BJ (cell line): Measurements from ENCODE around the gene ZDHHC14. TPM values are rescaled to one million over a fixed set of nuclear protein-coding genes. Genes with fewer than 3 reads are reported as not detected.

Source experiments
- CTCF ChIA-PET: fragments of 350-600 bp; formaldehyde crosslinking; extraction: SDS; loops from one replicate; lab custom pipeline; 2021; ENCODE audit warnings: antibody characterized with exemption, inconsistent platforms; lab: Yijun Ruan, JAX
- POLR2A ChIA-PET: fragments of 300-600 bp; sonication (Branson Sonifier 250); formaldehyde crosslinking; extraction: SDS; loops from one replicate; lab custom pipeline; 2021; ENCODE audit warnings: antibody characterized with exemption; lab: Charles Lee
- DNase-seq: peaks from one replicate; pipeline ENCODE4 v3.0.0-alpha.2; 2011; ENCODE audit warnings: low read depth
- H3K27me3 ChIP-seq: 2 replicates; pipeline ENCODE4 v1.6.0; 2011; ENCODE audit warnings: low read length; ENCODE audit not compliant: control insufficient read depth, insufficient read depth
- H3K36me3 ChIP-seq: 2 replicates; pipeline ENCODE4 v1.5.1; 2011; ENCODE audit warnings: low read length; ENCODE audit not compliant: control insufficient read depth, insufficient read depth
- H3K4me3 ChIP-seq: 2 replicates; pipeline ENCODE4 v1.5.1; 2011; ENCODE audit warnings: low read depth, mild to moderate bottlenecking, control low read depth, low read length
- CTCF ChIP-seq: IDR thresholded peaks from 2 replicates; pipeline ENCODE4 v1.5.1; 2011; ENCODE audit warnings: low read depth, mild to moderate bottlenecking, control low read depth, inconsistent platforms, low read length, moderate library complexity; ENCODE audit not compliant: insufficient read depth
- polyA plus RNA-seq: library from polyadenylated mRNA; depleted of rRNA; stranded (reverse); fragments of >200 nt; gene quantifications from 2 replicates; pipeline ENCODE4 v1.2.3, GENCODE V29; 2011

ZDHHC14 gene
- polyA plus RNA-seq, 1 experiment: 3.6 TPM

GRCh38 chr6:157561414-157561790, 180.4 kb downstream of the ZDHHC14 start:
- TF ChIP-seq CTCF: no peak
- H3K27me3 ChIP-seq: no peaks in the 10 kb centered on the region
- no peaks in the 10 kb centered on the region for H3K36me3 ChIP-seq
- POLR2A ChIA-PET: no interaction called here
- H3K4me3 ChIP-seq: no peak overlapping the region
- CTCF ChIA-PET: no interaction called here
- no peak for DNase-seq

GRCh38 chr6:157561929-157562810, 181.2 kb downstream of the ZDHHC14 start:
- ChIA-PET CTCF (no interaction called here), POLR2A (no interaction called here)
- no peak for DNase-seq
- Histone ChIP-seq H3K4me3 (no peak overlapping the region), H3K27me3 (no peaks in the 10 kb centered on the region), H3K36me3 (no peaks in the 10 kb centered on the region)
- no peak for TF ChIP-seq CTCF

- Histone ChIP-seq H3K27me3 (no peaks in the 10 kb centered on the region), H3K36me3 (no peaks in the 10 kb centered on the region), H3K4me3 (no peak overlapping the region)
- no peak for DNase-seq
- TF ChIP-seq CTCF: no peak
- CTCF ChIA-PET: no interaction called here
- POLR2A ChIA-PET: no interaction called here
These were observed 182.0 kb downstream of the ZDHHC14 start for GRCh38 chr6:157562997-157563396.

- no peak for TF ChIP-seq CTCF
- no peaks in the 10 kb centered on the region for H3K36me3 ChIP-seq
- ChIA-PET CTCF (no interaction called here), POLR2A (no interaction called here)
- H3K27me3 ChIP-seq: no peaks in the 10 kb centered on the region
- no peak overlapping the region for H3K4me3 ChIP-seq
- peak; percentile 7 for DNase-seq
These were observed 182.8 kb downstream of the ZDHHC14 start for GRCh38 chr6:157563611-157564284.

GRCh38 chr6:157568702-157569101, 187.7 kb downstream of the ZDHHC14 start:
- no peak for DNase-seq
- no peak overlapping the region for H3K4me3 ChIP-seq
- H3K36me3 ChIP-seq: no peaks in the 10 kb centered on the region
- ChIA-PET POLR2A (no interaction called here), CTCF (no interaction called here)
- TF ChIP-seq CTCF: no peak
- no peaks in the 10 kb centered on the region for H3K27me3 ChIP-seq
